Ascending aorta (tissue), 2 donors: ENCODE measurements around the gene ABCA7. TPM values are rescaled to one million over a fixed set of nuclear protein-coding genes. Genes with fewer than 3 reads are reported as not detected.
A peak's percentile ranks its signal among the peaks of the same experiment; 100 is the strongest.

Experiments
- DNase-seq, 2 donors: peaks; one replicate each; pipeline ENCODE4 v3.0.0-alpha.2; 2019; ENCODE audit warnings: low spot score in 2 of 2
- H3K27ac ChIP-seq, 2 donors: fragments of 200-600 bp; sonication (generic); one replicate each; pipeline ENCODE4 v1.5.1; 2016 to 2017; ENCODE audit warnings: mild to moderate bottlenecking in 1 of 2
- H3K27me3 ChIP-seq: fragments of 200-600 bp; sonication (generic); one replicate; pipeline ENCODE4 v1.5.1; 2017
- H3K36me3 ChIP-seq, 2 donors: fragments of 200-600 bp; sonication (generic); one replicate each; pipeline ENCODE4 v1.5.1; 2016
- H3K4me1 ChIP-seq, 2 donors: fragments of 200-600 bp; sonication (generic); one replicate each; pipeline ENCODE4 v1.5.1; 2016 to 2017; ENCODE audit warnings: mild to moderate bottlenecking in 1 of 2
- H3K4me3 ChIP-seq, 2 donors: fragments of 200-600 bp; sonication (generic); one replicate each; pipeline ENCODE4 v1.5.1; 2016 to 2017; ENCODE audit warnings: mild to moderate bottlenecking in 1 of 2
- H3K9me3 ChIP-seq, 2 donors: fragments of 200-600 bp; sonication (generic); one replicate each; pipeline ENCODE4 v1.5.1; 2016
- CTCF ChIP-seq, 3 experiments: fragments of 200-600 bp in 2 of 3; fragments of 450-650 bp in 1 of 3; sonication (generic) in 2 of 3; IDR thresholded peaks; one replicate each; pipeline ENCODE4 v1.5.1; 2016 to 2019; ENCODE audit warnings: antibody characterized with exemption in 3 of 3, mild to moderate bottlenecking in 1 of 3, moderate library complexity in 1 of 3
- intact Hi-C: fragments of 100-400 bp; cut with DNase I; formaldehyde crosslinking; loops from one replicate; pipeline ENCODE4 v1.15.1; 2023
- total RNA-seq: library from RNA; depleted of rRNA; stranded (reverse); fragments of >200 nt; gene quantifications from one replicate; pipeline ENCODE4 v1.1.0, GENCODE V29; 2016

The ABCA7 gene
- total RNA-seq, 1 donor from 2014 or later, result 96.6 TPM

GRCh38 chr19:1067341-1067957 lies 27.5 kb downstream of the ABCA7 start:
- H3K9me3 ChIP-seq, result no peaks in the 10 kb centered on the region
- intact Hi-C loops, result no loop called here
- peak overlapping the region; percentile 55 to 56 for H3K4me3 ChIP-seq
- DNase-seq, result no peak
- H3K27me3 ChIP-seq, result peaks cover 21% of the 10 kb centered on the region
- peak overlapping the region; percentile 14 to 37 for H3K27ac ChIP-seq
- peaks cover 8 to 24% of the 10 kb centered on the region in 2 donors for H3K4me1 ChIP-seq
- no peaks in the 10 kb centered on the region for H3K36me3 ChIP-seq
- TF ChIP-seq CTCF (IDR thresholded peaks at IDR 0.05), result no peak

GRCh38 chr19:1068009-1069001 lies 28.4 kb downstream of the ABCA7 start:
- Histone ChIP-seq H3K27me3 (peaks cover 21% of the 10 kb centered on the region), H3K4me3 (peak overlapping the region; percentile 55 to 56), H3K4me1 (peaks cover 8 to 24% of the 10 kb centered on the region in 2 donors), H3K9me3 (no peaks in the 10 kb centered on the region), H3K36me3 (no peaks in the 10 kb centered on the region), H3K27ac (peak overlapping the region; percentile 14 to 37)
- TF ChIP-seq CTCF (IDR thresholded peaks at IDR 0.05), result no peak
- no peak for DNase-seq
- intact Hi-C loops, result no loop called here

GRCh38 chr19:1069009-1069779 lies 29.3 kb downstream of the ABCA7 start:
- H3K27ac ChIP-seq, result peak overlapping the region in 1 of 2 donors; percentile 37
- H3K4me3 ChIP-seq, result peak overlapping the region in 1 of 2 donors; percentile 56
- peaks cover 21% of the 10 kb centered on the region for H3K27me3 ChIP-seq
- intact Hi-C loops, result no loop called here
- TF ChIP-seq CTCF (IDR thresholded peaks at IDR 0.05), result no peak
- no peaks in the 10 kb centered on the region for H3K9me3 ChIP-seq
- DNase-seq, result peak; percentile 55 to 86
- peaks cover 8 to 24% of the 10 kb centered on the region in 2 donors for H3K4me1 ChIP-seq
- H3K36me3 ChIP-seq, result no peaks in the 10 kb centered on the region

GRCh38 chr19:1070576-1070930 lies 30.6 kb downstream of the ABCA7 start:
- no peaks in the 10 kb centered on the region for H3K9me3 ChIP-seq
- H3K27ac ChIP-seq, result no peak overlapping the region
- peaks cover 21% of the 10 kb centered on the region for H3K27me3 ChIP-seq
- H3K4me1 ChIP-seq, result peaks cover 8 to 14% of the 10 kb centered on the region in 2 donors
- intact Hi-C loops, result no loop called here
- H3K36me3 ChIP-seq, result no peaks in the 10 kb centered on the region
- no peak for DNase-seq
- TF ChIP-seq CTCF (IDR thresholded peaks at IDR 0.05), result no peak
- no peak overlapping the region for H3K4me3 ChIP-seq

GRCh38 chr19:1070931-1071791 lies 31.3 kb downstream of the ABCA7 start:
- Histone ChIP-seq H3K36me3 (no peaks in the 10 kb centered on the region), H3K4me1 (peaks cover 8 to 14% of the 10 kb centered on the region in 2 donors), H3K27me3 (peaks cover 21% of the 10 kb centered on the region), H3K4me3 (peak overlapping the region; percentile 4 to 12), H3K9me3 (no peaks in the 10 kb centered on the region), H3K27ac (no peak overlapping the region)
- intact Hi-C loops, result no loop called here
- TF ChIP-seq CTCF (IDR thresholded peaks at IDR 0.05), result no peak
- DNase-seq, result no peak
